Parietal lobe (tissue), 1 donor: ENCODE data around the gene PAPPA. TPM values are rescaled to one million over a fixed set of nuclear protein-coding genes. Genes with fewer than 3 reads are reported as not detected.

Experiments
- total RNA-seq: library from RNA; depleted of rRNA; stranded (reverse); fragments of >200 nt; gene quantifications from one replicate; pipeline ENCODE4 v1.2.3, GENCODE V29; 2014

Gene PAPPA, protein sequence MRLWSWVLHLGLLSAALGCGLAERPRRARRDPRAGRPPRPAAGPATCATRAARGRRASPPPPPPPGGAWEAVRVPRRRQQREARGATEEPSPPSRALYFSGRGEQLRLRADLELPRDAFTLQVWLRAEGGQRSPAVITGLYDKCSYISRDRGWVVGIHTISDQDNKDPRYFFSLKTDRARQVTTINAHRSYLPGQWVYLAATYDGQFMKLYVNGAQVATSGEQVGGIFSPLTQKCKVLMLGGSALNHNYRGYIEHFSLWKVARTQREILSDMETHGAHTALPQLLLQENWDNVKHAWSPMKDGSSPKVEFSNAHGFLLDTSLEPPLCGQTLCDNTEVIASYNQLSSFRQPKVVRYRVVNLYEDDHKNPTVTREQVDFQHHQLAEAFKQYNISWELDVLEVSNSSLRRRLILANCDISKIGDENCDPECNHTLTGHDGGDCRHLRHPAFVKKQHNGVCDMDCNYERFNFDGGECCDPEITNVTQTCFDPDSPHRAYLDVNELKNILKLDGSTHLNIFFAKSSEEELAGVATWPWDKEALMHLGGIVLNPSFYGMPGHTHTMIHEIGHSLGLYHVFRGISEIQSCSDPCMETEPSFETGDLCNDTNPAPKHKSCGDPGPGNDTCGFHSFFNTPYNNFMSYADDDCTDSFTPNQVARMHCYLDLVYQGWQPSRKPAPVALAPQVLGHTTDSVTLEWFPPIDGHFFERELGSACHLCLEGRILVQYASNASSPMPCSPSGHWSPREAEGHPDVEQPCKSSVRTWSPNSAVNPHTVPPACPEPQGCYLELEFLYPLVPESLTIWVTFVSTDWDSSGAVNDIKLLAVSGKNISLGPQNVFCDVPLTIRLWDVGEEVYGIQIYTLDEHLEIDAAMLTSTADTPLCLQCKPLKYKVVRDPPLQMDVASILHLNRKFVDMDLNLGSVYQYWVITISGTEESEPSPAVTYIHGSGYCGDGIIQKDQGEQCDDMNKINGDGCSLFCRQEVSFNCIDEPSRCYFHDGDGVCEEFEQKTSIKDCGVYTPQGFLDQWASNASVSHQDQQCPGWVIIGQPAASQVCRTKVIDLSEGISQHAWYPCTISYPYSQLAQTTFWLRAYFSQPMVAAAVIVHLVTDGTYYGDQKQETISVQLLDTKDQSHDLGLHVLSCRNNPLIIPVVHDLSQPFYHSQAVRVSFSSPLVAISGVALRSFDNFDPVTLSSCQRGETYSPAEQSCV (N-terminal part only)
- not detected for total RNA-seq

DNA sequence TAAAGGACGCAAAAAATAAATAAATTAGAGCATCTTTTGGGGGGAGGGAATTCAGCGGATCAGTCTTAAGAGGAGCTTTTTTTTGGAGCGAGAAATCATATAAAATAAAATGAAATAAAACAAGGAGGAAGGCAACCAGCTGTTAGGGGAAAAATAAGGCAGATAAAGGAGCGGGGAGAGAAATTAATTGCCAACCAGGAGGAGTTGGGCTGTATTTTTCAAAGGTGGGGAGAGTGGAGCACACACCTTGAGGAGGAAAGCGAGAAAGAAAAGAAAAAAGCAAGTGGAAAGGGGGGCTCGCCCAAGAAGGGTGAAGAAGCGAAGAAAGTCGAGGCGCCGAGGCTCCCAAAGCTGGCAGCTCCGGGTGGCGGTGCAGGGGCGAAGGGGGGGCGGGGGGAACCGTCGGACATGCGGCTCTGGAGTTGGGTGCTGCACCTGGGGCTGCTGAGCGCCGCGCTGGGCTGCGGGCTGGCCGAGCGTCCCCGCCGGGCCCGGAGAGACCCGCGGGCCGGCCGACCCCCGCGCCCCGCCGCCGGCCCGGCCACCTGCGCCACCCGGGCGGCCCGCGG lies at the start of gene PAPPA:
Gene PAPPA, plus strand, starts transcription at position 27 of the 569 bp plus-strand sequence. Its CDS starts 382 bp downstream, at position 409.

